Cardiac fibroblast (primary cell): Measurements from ENCODE around the gene COL20A1.

Source experiments
- DNase-seq, 2 donors: peaks; one replicate each; pipeline versions ENCODE4 v3.0.0 to v3.0.0-alpha.2; 2010; ENCODE audit warnings: low read depth in 2 of 2
- H3K4me3 ChIP-seq, 2 donors: replicated peaks in 1 of 2; 1 replicate in 1 of 2; 2 replicates in 1 of 2; pipeline ENCODE4 v1.5.1; 2011; ENCODE audit warnings: low read depth in 2 of 2, low read length in 2 of 2, mild to moderate bottlenecking in 2 of 2, moderate library complexity in 1 of 2
- CTCF ChIP-seq: IDR thresholded peaks from one replicate; pipeline ENCODE4 v1.5.1; 2011; ENCODE audit warnings: low read depth, mild to moderate bottlenecking, low read length, inconsistent platforms

The COL20A1 gene

GRCh38 chr20:63325021-63325471 lies 32.1 kb downstream of the COL20A1 start:
- no peak for TF ChIP-seq CTCF
- DNase-seq, result no peak
- H3K4me3 ChIP-seq, result no peak overlapping the region

GRCh38 chr20:63325554-63326313 lies 32.7 kb downstream of the COL20A1 start:
- DNase-seq, result no peak
- H3K4me3 ChIP-seq, result no peak overlapping the region
- no peak for TF ChIP-seq CTCF

GRCh38 chr20:63326314-63327230 lies 33.6 kb downstream of the COL20A1 start:
- H3K4me3 ChIP-seq, result no peak overlapping the region
- no peak for DNase-seq
- no peak for TF ChIP-seq CTCF

GRCh38 chr20:63327231-63327745 lies 34.3 kb downstream of the COL20A1 start:
- no peak for TF ChIP-seq CTCF
- no peak for DNase-seq
- no peak overlapping the region for H3K4me3 ChIP-seq

- TF ChIP-seq CTCF, result no peak
- DNase-seq, result no peak
- H3K4me3 ChIP-seq, result no peak overlapping the region
Observed at GRCh38 chr20:63328026-63328700, 35.2 kb downstream of the COL20A1 start.

- no peak overlapping the region for H3K4me3 ChIP-seq
- no peak for TF ChIP-seq CTCF
- no peak for DNase-seq
Observed at GRCh38 chr20:63328718-63329275, 35.8 kb downstream of the COL20A1 start.
